Stimulated activated memory B cell treated with anti-CD40 and anti-IgM and Interleukin-4, amounts not matched to agents 10 μg/mL and 1 μg/mL and 100 μg/mL, for 72 hours (primary cell): Measurements from ENCODE around the gene MAP4K1.
"Not testable (repeated sequence)": the region's sequence is repeated elsewhere in the genome, so short reads cannot be mapped to it uniquely, and the experiment has no call there.

ENCODE experiments used
- ATAC-seq: fragments of 150-1000 bp; cut with Tn5 transposase; 2 replicates; pipeline ENCODE4 v1.10.0; 2021
- H3K27ac Mint-ChIP-seq: one replicate; pipeline ENCODE4 v1.8.0; 2022; ENCODE audit warnings: mild to moderate bottlenecking, mixed read lengths
- H3K27me3 Mint-ChIP-seq: one replicate; pipeline ENCODE4 v1.8.0; 2022; ENCODE audit warnings: mixed read lengths
- H3K36me3 Mint-ChIP-seq: one replicate; pipeline ENCODE4 v1.8.0; 2022; ENCODE audit warnings: mixed read lengths
- H3K4me1 Mint-ChIP-seq: one replicate; pipeline ENCODE4 v1.8.0; 2022; ENCODE audit warnings: mixed read lengths
- H3K4me3 Mint-ChIP-seq: one replicate; pipeline ENCODE4 v1.8.0; 2022; ENCODE audit warnings: mild to moderate bottlenecking, moderate library complexity, mixed read lengths
- H3K9me3 Mint-ChIP-seq: one replicate; pipeline ENCODE4 v1.8.0; 2022; ENCODE audit warnings: mixed read lengths

Gene MAP4K1

DNA sequence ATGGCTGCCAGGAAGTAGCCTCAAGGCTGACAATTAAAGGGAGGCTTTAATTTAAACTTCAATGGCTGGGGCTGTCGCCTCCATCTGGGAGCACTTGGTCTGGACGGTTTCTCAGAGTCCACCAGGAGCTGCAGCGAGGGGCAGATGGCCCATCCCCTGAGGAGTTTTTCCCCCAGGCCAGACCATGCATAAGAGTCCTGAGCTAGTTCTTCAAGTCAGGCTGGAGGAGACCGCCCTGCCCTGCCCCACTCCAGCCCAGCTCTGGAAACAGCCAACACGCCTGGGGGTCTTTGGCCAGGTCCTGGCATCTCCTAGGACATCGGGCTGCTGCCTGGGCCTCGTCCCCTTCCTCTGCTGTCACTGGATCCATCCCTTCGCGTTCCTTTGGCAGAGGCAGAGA is 24.4 kb upstream of the MAP4K1 start:
- no peaks in the 10 kb centered on the region for H3K27me3 Mint-ChIP-seq
- no peaks in the 10 kb centered on the region for H3K9me3 Mint-ChIP-seq
- H3K27ac Mint-ChIP-seq = no peak overlapping the region
- H3K4me3 Mint-ChIP-seq = no peak overlapping the region
- H3K4me1 Mint-ChIP-seq = peaks cover 10% of the 10 kb centered on the region
- ATAC-seq = no peak
- no peaks in the 10 kb centered on the region for H3K36me3 Mint-ChIP-seq

DNA sequence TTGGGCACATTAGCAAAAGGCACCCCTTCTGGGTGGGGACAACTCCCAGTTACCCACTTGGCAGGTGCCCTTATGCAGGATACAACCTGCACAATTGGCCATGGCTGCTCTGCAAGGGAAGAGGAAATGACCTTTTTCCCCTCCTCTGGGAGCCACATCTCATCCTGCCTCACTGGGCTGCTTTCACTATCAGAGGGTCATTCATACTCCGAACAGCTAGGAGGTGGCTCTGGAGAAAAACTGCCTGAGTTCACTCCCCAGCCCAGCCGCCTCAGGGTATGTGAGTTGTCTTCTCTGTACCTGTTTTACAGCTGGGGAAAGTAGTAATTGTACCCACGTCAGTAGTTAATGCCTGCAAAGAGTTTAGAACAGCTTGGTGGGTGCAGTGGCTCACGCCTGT is 22.6 kb upstream of the MAP4K1 start:
- no peak overlapping the region for H3K27ac Mint-ChIP-seq
- peaks cover 7% of the 10 kb centered on the region for H3K36me3 Mint-ChIP-seq
- H3K4me1 Mint-ChIP-seq = peaks cover 25% of the 10 kb centered on the region
- no peak for ATAC-seq
- no peak overlapping the region for H3K4me3 Mint-ChIP-seq
- no peaks in the 10 kb centered on the region for H3K9me3 Mint-ChIP-seq
- no peaks in the 10 kb centered on the region for H3K27me3 Mint-ChIP-seq

DNA sequence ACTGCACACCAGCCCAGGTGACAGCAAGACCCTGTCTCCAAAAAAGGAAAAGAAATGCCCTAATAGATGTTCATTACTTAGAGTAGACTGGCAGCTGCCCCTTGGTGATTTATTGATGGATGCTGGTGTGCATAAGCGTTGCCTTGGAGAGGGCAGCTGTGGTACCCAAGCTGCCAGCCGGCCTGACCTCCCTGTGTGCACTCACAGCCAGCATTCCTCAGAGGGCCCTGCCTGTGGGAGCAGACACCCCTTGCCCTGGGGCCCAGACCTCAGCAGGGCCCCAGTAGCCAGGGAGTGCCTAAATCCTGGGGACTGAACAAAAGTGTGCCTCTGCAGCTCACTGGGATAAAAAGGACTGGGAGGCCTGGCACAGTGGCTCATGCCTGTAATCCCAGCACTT is 21.9 kb upstream of the MAP4K1 start:
- no peak overlapping the region for H3K27ac Mint-ChIP-seq
- no peak overlapping the region for H3K4me3 Mint-ChIP-seq
- H3K36me3 Mint-ChIP-seq = peaks cover 10% of the 10 kb centered on the region
- no peak for ATAC-seq
- peaks cover 30% of the 10 kb centered on the region for H3K4me1 Mint-ChIP-seq
- no peaks in the 10 kb centered on the region for H3K27me3 Mint-ChIP-seq
- no peaks in the 10 kb centered on the region for H3K9me3 Mint-ChIP-seq

DNA sequence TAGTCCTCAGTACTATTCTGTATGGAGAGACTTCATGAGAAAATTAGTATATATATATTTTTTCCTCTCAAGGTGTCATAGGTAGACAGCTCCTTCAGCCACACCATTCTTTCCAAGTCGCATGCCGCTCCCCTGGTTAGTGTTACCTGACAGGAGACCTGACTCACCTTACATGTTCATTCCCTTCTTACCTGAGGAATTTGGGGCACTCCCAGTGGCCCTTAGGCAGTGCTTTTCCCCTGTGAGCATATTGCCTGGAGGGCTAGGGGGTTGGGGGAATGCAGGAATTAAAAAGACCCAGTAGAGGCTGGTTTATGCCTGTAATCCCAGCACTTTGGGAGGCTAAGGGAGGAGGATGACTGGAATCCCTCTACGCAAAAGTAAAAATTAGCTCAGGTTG is 20.7 kb upstream of the MAP4K1 start:
- H3K9me3 Mint-ChIP-seq = no peaks in the 10 kb centered on the region
- H3K4me3 Mint-ChIP-seq = no peak overlapping the region
- no peaks in the 10 kb centered on the region for H3K27me3 Mint-ChIP-seq
- peaks cover 14% of the 10 kb centered on the region for H3K36me3 Mint-ChIP-seq
- peaks cover 35% of the 10 kb centered on the region for H3K4me1 Mint-ChIP-seq
- no peak overlapping the region for H3K27ac Mint-ChIP-seq
- ATAC-seq = no peak

DNA sequence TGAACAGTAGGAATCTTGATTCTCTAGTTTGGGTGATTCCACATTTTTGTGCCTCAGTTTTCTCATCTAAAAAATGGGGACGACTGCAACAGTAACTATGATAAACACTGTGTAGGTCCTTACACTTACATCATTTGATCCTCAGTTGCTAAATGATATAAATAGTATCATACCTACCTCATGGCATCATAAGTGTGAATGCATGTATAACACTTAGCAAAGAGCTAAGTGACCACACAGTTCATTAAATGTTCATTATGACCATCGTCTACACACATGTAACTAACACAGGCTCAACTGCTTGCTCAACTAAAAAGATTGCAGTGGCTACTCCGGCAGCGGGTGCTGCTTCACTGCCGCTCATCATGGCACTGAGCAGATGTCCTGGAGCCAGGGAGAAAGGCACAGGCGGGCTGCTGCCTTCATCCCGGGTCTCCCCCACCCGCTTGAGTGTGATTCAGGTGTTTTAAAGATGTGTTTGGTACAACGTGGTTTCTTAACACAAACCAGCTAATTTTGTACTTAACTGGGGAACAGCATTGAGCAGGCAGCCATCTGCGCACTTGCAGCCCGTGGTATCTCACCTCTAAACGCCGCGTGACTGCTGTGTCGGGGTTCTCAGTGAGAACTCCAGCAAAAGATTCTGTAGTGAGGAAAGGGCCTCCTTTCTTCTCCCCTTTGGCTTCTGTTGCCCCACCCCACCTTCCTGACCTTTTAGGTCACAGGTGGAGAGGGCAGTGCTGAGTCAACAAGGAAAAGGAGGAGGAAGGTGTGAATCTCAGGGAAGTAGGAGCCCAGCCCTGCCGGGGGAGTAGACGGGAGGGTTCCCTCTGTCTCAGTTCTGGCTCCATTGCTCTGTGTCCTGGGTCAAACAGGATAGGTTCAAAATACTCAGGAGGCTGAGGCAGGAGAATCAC is 18.0 kb upstream of the MAP4K1 start:
- Mint-ChIP-seq H3K4me1 (peaks cover 34% of the 10 kb centered on the region), H3K4me3 (no peak overlapping the region), H3K36me3 (peaks cover 32% of the 10 kb centered on the region), H3K9me3 (no peaks in the 10 kb centered on the region), H3K27ac (peak overlapping the region; percentile 78), H3K27me3 (no peaks in the 10 kb centered on the region)
- no peak for ATAC-seq

DNA sequence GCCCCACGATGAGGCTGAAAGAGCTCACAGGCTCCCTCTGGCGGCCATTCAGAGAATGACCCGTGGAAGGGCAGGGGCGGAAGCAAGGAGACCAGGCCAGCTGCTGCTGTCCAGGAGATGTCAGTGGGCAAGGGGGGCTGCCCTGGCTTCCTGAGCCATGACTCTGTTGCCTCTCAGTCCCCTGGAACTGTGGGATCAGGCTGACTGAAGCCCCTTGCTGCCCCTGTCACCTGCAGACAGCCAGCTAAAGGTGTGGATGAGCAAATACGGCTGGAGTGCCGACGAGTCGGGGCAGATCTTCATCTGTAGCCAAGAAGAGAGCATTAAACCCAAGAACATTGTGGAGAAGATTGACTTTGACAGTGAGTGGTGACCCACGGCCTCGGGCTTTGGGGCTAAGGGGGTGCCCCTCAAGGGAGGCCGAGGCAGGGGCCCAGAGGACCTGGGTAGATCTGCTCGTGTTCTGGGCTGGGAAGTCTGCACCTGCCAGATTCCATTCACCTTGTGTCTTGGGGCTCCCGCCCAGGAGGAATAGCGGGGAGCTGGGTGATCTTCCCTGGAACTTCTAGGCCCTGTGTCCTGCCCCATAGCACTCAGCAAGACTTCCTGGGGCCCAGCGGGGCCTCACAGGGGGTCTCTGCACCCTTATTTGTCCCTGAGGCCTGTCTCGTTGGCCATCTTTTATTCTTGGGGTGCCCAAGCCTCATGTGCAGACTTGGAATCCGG is 17.2 kb upstream of the MAP4K1 start:
- Mint-ChIP-seq H3K4me3 (no peak overlapping the region), H3K27me3 (no peaks in the 10 kb centered on the region), H3K4me1 (peaks cover 34% of the 10 kb centered on the region), H3K36me3 (peaks cover 36% of the 10 kb centered on the region), H3K9me3 (no peaks in the 10 kb centered on the region), H3K27ac (peak overlapping the region; percentile 78)
- ATAC-seq = no peak

DNA sequence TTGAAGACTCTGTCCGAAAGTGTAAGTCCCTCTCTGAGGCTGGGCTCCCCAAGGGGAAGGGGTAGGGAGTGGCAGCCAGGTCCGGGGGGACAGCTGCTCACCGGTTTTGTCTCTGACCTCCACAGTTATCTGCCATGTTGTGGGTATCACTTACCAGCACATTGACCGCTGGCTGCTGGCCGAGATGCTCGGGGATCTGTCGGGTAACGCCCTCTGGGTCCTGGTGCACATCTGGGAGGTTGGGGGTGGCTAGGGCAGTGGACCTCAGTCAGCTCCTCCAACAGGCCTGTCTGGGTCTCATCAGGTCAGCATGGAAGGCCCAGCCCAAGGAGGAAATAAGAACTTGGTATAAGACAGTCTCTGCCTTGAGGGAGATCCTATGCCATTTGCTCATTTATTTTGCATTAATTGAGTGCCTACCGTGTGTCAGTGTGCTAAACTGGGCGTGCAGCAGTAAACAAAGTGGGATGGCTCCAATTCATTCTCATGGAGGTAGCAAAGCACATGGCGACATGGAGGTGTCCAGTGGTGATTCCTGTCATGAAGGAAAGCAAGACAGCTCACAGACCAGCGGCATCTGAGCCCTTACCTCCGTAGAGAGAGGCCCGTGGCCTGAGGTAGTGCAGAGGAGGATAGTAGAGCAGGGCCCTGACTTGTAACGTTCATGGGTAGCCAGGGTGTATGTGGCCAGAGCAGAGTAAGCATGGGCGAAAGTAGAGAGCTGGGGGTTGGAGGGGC is 14.9 kb upstream of the MAP4K1 start:
- peaks cover 57% of the 10 kb centered on the region for H3K36me3 Mint-ChIP-seq
- no peak overlapping the region for H3K4me3 Mint-ChIP-seq
- no peaks in the 10 kb centered on the region for H3K9me3 Mint-ChIP-seq
- no peaks in the 10 kb centered on the region for H3K27me3 Mint-ChIP-seq
- peaks cover 34% of the 10 kb centered on the region for H3K4me1 Mint-ChIP-seq
- no peak for ATAC-seq
- H3K27ac Mint-ChIP-seq = peak overlapping the region; percentile 7

DNA sequence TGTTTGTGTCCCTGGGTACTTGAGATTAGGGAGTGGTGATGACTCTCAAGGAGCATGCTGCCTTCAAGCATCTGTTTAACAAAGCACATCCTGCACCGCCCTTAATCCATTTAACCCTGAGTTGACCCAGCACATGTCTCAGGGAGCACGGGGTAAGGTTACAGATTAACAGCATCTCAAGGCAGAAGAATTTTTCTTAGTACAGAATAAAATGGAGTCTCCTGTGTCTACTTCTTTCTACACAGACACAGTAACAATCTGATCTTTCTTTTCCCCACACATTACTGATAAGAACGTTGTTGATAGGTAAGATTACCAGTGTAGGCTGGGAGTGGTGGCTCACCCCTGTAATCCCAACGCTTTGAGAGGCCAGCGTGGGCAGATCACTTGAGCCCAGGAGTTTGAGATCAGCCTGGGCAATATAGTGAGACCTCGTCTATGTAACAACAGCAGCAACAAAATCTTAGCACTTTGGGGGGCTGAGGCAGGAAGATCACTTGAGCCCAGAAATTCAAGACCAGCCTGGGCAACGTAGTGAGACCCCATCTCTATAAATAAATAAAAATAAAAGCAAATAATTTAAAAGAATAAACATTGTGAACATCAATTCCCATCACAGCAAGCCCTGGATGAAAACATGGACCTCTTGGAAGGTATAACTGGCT is 14.2 kb upstream of the MAP4K1 start:
- H3K9me3 Mint-ChIP-seq, H3K4me3 Mint-ChIP-seq, H3K27ac Mint-ChIP-seq, ATAC-seq, H3K27me3 Mint-ChIP-seq: not testable (repeated sequence)
- Mint-ChIP-seq H3K36me3 (peaks cover 59% of the 10 kb centered on the region), H3K4me1 (peaks cover 29% of the 10 kb centered on the region)

DNA sequence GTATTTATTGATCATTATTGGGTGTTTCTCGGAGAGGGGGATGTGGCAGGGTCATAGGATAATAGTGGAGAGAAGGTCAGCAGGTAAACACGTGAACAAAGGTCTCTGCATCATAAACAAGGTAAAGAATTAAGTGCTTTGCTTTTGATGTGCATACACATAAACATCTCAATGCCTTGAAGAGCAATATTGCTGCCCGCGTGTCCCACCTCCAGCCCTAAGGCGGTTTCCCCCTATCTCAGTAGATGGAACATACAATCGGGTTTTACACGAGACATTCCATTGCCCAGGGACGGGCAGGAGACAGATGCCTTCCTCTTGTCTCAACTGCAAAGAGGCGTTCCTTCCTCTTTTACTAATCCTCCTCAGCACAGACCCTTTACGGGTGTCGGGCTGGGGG is 13.5 kb upstream of the MAP4K1 start:
- Mint-ChIP-seq H3K36me3 (peaks cover 60% of the 10 kb centered on the region), H3K4me1 (peaks cover 23% of the 10 kb centered on the region)
- not testable (repeated sequence) for H3K9me3 Mint-ChIP-seq, ATAC-seq, H3K4me3 Mint-ChIP-seq, H3K27me3 Mint-ChIP-seq, H3K27ac Mint-ChIP-seq

DNA sequence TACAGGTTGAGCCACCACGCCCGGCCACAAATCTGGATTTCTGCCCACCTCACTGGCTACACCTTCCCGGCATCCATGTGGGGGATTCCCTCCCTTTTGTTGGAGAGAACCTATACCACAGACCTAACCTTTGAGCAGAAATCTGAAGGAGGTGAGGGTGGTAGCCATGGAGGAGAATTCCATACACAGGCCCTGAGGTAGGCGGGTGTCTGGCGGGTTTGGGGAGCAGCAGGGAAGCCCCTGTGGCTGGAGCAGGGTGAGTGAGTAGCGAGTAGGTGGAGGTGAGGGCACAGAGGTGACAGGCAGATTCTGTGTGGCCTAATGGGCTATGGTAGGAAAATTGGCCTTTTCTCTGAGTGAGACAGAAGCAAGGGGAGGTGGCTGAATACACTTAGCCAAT is 11.8 kb upstream of the MAP4K1 start:
- no peak for ATAC-seq
- Mint-ChIP-seq H3K36me3 (peaks cover 67% of the 10 kb centered on the region), H3K27ac (no peak overlapping the region)

DNA sequence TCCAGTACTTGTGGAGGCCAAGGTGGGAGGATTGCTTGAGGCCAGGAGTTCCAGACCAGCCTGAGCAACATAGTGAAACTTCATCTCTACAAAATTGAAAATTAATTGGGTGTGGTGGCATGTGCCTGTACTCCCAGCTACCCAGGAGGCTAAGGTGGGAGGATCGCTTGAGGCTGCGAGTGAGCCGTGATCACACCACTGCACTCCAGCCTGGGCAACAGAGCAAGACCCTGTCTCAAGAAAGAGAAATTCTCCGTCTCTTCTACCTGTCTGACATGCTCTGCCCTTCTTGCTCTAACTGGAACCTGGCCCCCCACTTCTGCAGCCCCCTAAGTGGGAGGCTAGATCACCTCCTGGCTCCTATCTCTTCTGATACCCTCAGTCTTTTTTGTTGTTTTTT is 8.6 kb upstream of the MAP4K1 start:
- no peaks in the 10 kb centered on the region for H3K9me3 Mint-ChIP-seq
- no peak overlapping the region for H3K4me3 Mint-ChIP-seq
- H3K27me3 Mint-ChIP-seq = no peaks in the 10 kb centered on the region
- peaks cover 9% of the 10 kb centered on the region for H3K4me1 Mint-ChIP-seq
- ATAC-seq = no peak
- peaks cover 74% of the 10 kb centered on the region for H3K36me3 Mint-ChIP-seq
- no peak overlapping the region for H3K27ac Mint-ChIP-seq

More for the DNA sequence above, 11.8 kb upstream of the MAP4K1 start:
- H3K4me1 Mint-ChIP-seq = peaks cover 10% of the 10 kb centered on the region
- H3K9me3 Mint-ChIP-seq = no peaks in the 10 kb centered on the region
- no peaks in the 10 kb centered on the region for H3K27me3 Mint-ChIP-seq
- H3K4me3 Mint-ChIP-seq = no peak overlapping the region

DNA sequence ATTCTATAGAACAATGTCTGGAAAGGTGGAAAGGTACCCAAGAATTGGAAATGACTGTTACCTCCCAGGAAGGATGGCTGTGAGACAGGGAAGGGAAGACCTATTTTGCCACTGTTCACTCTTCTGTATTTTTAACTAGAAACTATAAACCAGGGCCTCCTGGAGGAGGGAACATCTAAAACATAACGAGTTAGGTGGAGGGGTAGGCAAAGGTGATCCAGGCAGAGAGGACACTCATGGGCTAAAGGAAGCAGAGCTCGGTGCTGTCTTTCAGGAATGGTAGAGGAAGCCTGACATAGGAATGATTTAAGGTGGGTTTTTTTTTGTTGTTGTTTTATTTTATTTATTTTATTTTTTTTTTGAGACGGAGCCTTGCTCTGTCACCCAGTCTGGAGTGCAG is 7.1 kb upstream of the MAP4K1 start:
- ATAC-seq = no peak
- no peak overlapping the region for H3K4me3 Mint-ChIP-seq
- H3K27me3 Mint-ChIP-seq = no peaks in the 10 kb centered on the region
- H3K4me1 Mint-ChIP-seq = peaks cover 17% of the 10 kb centered on the region
- no peaks in the 10 kb centered on the region for H3K9me3 Mint-ChIP-seq
- peaks cover 73% of the 10 kb centered on the region for H3K36me3 Mint-ChIP-seq
- H3K27ac Mint-ChIP-seq = no peak overlapping the region

DNA sequence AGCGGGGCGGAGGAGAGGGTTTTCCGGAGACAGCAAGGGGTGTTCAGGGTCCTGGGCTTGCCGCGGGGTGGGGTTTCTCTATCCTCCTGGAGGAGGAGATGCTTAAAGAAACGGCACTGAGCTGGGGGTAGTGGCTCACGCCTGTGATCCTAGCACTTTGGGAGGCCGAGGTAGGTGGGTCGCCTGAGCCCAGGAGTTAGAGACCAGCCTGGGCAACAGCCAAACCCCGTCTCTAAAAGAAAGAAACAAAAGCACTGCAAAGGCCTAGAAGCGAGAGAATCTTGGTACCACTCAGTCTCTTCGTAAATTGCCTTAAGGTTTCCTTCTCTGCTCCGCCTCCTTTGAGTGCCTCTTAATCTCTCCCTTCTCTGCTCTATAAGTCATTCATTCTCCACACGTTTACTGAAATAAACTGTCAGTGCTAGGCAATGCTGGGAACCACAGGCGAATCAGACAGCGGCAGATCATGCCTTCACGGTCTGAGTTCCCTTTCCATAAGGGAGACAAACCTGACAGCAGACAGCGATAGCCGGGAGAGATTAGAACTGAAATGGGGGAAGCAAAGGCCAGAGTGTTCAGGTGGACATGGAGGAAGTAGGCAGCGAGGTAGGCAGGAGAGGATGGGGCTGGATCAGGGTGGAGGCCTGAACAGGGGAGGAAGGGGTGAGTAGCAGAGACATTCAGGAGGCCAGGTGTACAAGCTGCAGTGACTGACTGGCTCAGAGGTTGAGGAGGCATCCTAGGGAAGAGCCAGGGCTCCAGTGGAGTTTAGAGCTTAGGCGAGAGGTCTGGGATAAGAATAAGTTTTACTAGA is 1.8 kb upstream of the MAP4K1 start:
- peaks cover 58% of the 10 kb centered on the region for H3K4me1 Mint-ChIP-seq
- ATAC-seq = no peak
- peak overlapping the region; percentile 96 for H3K27ac Mint-ChIP-seq
- H3K4me3 Mint-ChIP-seq = peak overlapping the region; percentile 100
- H3K36me3 Mint-ChIP-seq = peaks cover 56% of the 10 kb centered on the region
- H3K9me3 Mint-ChIP-seq = no peaks in the 10 kb centered on the region
- H3K27me3 Mint-ChIP-seq = no peaks in the 10 kb centered on the region

DNA sequence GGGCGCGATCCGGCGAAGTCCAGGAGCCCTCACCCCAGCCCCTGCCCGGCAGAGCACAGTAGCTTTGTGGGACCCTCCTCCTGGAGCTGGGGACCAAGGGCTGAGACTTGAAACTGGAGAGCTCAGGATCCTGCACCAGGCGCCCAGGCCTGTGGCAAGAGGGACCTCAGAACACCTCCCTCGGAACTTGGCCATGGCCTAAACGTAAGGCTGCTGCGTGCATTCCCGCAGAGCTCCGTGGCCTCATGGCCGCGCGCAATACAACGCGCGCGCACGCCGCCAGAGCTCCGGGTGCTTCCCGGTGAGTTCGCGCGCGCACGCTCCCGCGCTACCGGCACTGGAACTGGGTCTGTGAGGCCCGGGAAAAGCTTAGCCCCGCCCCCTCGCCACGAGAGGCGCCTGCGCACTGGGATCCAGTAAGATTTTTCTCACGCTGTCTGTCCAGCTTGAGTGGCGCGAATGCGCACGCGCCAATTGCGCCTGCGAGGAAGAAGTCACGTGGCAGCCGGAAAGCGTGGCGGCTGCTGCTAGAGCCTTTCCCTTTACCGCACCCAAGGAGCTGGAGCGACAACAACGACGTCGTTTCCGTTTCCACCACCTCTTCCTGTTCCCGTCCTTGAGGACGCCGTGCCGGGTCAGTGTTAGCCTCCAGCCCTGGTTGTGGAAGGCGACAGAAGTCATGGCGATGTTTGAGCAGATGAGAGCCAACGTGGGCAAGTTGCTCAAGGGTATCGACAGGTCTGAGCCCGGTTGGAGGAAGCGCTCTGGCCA is 1.0 kb upstream of the MAP4K1 start, which contains the start of gene EIF3K:
Gene EIF3K, plus strand, starts transcription at position 599 of the 771 bp plus-strand sequence. Its CDS starts 81 bp downstream, at position 680.
- Mint-ChIP-seq H3K36me3 (peaks cover 54% of the 10 kb centered on the region), H3K27me3 (no peaks in the 10 kb centered on the region), H3K9me3 (no peaks in the 10 kb centered on the region), H3K4me1 (peaks cover 65% of the 10 kb centered on the region), H3K4me3 (peak within 1 kb of the TSS; percentile 100), H3K27ac (peak within 1 kb of the TSS; percentile 96)
- ATAC-seq = peak; percentile 65
